Frontal cortex (tissue), 4 donors: Measurements from ENCODE around the gene AGO1. TPM values are rescaled to one million over a fixed set of nuclear protein-coding genes. Genes with fewer than 3 reads are reported as not detected.
A peak's percentile ranks its signal among the peaks of the same experiment; 100 is the strongest.

ENCODE experiments used
- DNase-seq, 2 donors: peaks; one replicate each; pipeline ENCODE4 v3.0.0; 2012; ENCODE audit warnings: low spot score in 2 of 2
- FAIRE-seq: peaks from 2 replicates; lab custom pipeline; 2012; peaks lifted over from hg19 to GRCh38; lab: Jason Lieb, UNC
- total RNA-seq: library from RNA; depleted of rRNA; stranded (reverse); fragments of >200 nt; gene quantifications from one replicate; pipeline ENCODE4 v1.2.3, GENCODE V29; 2014
- donor health status: control.
- donor health status: control.
- donor health status: control.

AGO1 gene
- total RNA-seq: 12.2 TPM

DNA sequence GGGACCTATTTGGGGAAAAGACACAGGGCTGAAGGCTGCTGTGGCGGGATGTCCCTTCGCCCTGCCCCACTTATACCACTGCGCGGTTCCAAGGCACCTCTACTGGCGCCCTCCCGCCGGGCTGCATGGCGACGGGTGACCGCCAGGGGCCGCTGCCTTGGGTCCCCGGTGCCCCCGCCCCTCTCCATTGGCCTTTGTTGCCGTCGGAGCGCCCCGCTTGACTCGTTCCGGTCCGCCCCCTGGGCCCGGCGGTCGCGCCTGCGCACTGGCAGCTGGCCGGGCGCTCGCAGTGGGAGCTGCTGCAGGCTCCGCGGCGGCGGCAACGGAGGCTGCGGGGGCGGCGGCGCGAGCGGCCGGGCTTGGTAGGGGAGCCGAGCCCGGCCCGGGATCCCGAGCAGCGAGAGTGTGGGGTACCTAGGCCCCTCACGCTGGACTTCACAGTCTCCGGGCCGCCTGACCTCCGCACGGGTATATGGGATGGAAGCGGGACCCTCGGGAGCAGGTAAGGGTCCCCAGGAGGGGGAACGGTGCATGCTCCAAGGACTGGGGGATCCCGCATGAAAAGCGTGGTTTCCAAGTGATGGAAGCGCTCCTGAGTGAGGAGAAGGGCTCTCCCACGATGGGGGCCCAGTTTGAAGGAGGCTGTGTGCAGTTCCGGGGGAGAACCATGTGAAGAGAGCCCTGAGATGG lies at the start of gene AGO1:
Gene AGO1 (plus strand): TSS at position 265 of the 690 bp plus-strand sequence. CDS start 213 bp downstream, at position 478.
- FAIRE-seq: no peak
- peak; percentile 98 to 99 for DNase-seq

DNA sequence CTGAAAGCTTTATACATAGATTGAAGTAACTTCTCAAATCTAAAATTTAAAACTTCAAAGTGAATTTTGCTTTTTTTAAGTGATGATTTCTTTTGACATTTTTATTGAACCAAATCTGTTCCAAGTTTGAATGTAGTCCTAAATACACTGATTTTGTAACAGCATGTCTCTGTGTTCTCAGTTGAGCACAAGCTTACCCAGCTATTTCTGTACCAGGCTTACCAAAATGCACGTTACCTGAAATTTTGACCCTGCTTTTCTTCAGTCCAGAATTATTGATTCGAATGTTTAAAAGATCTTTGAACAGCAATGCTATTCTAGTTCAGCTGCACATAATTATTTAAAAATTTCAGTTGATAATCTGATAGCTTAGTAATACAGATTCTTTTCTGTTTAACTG lies 49.6 kb upstream of the AGO1 start:
- FAIRE-seq (no peak), DNase-seq (no peak)

DNA sequence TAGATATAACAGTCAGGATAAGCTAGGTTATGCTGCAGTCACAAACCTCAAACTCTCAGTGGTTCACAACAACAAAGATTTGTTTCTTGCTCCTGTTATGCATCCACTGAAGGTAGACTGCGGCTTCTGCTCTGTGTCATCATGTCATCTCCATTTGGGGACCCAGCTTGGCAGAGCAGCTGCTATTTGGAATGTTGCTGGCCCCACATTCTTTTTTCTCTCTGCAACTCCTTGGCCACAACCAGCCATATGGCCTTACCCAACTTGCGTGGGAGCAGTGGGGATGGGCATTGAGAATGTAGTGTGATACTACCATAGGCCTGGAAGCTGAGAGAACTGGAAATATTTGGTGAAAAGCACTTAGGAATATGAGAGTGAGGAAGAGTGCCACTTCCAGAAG lies 48.8 kb upstream of the AGO1 start:
- DNase-seq (no peak), FAIRE-seq (no peak)

DNA sequence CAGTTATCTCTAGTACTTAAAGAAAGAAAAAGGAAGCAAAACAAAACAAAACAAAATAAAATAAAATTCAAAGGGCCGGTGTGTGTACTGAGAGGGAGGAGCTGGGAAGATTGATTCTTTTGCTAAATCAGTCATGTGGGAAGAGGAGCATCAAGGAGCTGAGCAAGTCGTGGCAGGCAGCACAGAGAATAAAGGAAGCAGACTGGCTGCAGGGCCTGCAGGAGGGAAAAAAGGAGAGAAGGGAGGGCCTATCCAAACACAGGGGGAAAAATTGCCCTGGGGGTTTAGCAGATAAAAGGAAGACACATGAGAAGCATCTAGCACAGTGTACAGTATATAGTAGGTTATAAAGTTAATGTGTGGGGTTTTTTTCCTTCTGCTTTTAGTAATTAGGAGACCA lies 47.6 kb upstream of the AGO1 start:
- no peak for DNase-seq

DNA sequence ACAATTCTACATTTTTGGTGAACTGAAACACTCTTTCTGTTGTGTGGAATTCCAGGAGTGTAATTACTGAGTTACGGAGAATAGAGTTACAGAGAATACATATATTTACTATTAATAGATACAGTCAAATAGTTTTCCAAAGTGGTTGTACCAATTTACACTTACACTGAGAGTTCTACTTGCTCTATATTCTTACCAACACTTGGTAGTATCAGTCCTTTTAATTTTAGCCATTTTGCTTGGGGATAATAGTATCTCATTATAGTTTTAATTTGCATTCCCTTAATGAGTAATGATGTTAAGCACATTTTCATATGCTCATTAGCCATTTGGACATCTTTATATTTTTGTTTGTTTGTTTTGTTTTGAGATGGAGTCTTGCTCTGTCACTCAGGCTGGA lies 46.3 kb upstream of the AGO1 start:
- FAIRE-seq (no peak), DNase-seq (no peak)

More for the DNA sequence above, 47.6 kb upstream of the AGO1 start:
- FAIRE-seq: no peak

DNA sequence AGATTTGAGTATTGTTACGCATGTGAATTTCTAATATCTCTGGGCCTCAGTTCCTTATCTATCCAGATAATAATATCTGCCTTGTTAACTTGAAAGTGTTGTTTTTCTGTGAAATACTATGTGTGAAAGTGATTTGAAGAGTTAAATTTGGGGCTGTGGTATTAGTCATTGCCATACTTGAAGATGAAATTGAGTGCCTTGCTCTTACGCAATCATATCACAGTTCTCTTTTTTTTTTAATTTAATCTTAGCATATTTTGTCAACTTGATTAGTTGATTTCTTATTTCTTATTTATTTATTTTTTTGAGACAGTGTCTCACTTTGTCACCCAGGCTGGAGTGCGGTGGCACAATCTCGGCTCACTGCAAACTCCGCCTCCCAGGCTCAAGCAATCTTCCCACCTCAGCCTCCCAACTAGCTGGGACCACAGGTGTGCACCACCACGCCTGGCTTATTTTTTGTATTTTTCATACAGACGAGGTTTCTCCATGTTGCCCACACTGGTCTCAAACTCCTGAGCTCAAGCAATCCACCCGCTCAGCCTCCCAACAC lies 44.2 kb upstream of the AGO1 start:
- DNase-seq (no peak), FAIRE-seq (no peak)

DNA sequence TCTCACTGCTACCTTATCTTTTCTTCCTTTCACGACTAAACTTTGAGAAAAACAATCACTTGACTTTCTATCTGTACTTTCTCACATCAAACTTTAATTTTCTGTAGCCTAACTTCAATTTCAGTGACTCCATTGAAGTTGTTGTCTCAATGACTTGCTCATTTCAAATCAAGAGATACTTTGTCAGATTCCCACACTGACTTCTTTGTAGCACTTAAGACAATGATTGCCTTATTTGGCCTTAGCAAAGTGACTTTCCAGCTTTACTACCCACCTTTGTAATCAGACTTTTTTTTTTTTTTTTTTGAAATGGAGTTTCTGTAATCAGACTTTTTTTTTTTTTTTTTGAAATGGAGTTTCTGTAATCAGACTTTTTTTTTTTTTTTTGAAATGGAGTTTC lies 38.2 kb upstream of the AGO1 start:
- peak; percentile 94 for FAIRE-seq
- DNase-seq: no peak

DNA sequence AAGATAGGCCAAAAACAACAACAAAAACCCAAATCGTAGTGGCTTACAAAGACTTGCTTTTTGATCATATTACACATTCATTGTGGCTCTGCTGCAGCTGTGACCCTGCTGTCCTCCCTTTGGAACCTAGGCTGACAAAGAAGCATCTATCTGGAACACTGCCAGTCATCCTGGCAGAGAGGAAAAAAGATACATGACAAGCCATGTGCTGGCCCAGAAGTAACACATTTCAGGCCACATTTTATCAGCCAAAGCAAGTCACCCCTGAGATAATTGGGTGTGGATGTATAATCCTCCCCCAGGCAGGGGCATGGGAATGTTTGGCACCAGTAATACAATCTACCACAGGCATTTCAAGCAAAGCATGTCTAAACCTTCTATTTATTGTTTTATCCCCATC lies 37.2 kb upstream of the AGO1 start:
- FAIRE-seq: no peak
- no peak for DNase-seq

DNA sequence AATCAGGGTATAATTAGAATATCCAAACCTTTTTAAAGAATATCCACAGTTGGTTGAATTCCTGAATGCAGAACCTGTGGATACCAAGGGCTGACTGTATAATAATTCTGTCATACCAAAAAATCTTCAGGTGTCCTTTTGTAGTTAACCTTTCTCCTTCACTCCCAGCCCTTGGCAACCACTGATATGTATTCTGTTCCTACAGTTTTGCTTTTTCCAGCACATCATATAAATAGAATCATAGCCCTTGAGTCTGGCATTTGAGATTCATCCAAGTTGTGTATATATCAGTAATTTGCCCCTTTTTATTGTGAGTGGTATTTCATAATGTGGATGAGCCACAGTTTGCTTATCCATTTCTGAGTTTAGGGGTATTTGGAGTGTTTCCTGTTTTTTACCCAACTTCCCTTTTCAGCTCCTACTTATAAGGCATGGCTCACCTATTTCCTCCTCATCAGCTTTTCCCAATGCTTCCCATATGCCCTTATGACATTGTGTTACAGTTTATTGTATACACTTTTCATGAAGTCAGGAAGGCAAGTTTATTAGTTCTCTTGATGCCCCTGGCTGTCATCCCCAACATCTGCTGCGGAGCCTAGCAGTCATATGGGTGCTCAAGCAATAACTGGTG lies 35.0 kb upstream of the AGO1 start:
- no peak for DNase-seq
- no peak for FAIRE-seq

DNA sequence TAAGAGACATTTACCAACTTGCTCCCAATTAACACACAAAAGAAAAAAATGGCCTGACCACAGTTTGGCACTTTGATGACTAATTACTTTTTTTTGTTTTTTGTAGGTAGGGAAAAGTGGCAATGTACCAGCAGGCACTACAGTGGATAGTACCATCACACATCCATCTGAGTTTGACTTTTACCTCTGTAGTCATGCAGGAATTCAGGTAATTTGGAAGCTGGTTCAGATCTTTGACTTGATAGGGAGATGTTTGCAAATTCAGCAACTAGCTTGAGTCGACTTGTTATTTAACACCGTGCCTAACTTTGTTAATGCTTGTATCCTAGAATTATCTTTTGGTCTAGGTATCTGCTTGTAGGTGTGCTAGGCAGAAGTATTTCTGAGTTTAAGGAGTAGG lies 33.0 kb upstream of the AGO1 start:
- DNase-seq: no peak
- no peak for FAIRE-seq

DNA sequence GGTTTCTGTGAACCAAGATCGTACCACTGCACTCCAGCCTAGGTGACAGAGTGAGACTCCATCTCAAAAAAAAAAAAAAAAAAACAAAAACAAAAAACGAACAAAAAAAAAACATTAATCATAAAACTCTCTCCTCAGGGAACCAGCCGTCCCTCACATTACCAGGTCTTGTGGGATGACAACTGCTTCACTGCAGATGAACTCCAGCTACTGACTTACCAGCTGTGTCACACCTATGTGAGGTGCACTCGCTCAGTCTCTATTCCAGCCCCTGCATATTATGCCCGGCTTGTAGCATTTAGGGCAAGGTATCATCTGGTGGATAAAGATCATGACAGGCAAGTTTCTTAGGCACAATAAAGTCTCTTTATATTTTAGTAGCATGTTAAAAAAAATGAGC lies 32.3 kb upstream of the AGO1 start:
- DNase-seq (no peak), FAIRE-seq (no peak)

DNA sequence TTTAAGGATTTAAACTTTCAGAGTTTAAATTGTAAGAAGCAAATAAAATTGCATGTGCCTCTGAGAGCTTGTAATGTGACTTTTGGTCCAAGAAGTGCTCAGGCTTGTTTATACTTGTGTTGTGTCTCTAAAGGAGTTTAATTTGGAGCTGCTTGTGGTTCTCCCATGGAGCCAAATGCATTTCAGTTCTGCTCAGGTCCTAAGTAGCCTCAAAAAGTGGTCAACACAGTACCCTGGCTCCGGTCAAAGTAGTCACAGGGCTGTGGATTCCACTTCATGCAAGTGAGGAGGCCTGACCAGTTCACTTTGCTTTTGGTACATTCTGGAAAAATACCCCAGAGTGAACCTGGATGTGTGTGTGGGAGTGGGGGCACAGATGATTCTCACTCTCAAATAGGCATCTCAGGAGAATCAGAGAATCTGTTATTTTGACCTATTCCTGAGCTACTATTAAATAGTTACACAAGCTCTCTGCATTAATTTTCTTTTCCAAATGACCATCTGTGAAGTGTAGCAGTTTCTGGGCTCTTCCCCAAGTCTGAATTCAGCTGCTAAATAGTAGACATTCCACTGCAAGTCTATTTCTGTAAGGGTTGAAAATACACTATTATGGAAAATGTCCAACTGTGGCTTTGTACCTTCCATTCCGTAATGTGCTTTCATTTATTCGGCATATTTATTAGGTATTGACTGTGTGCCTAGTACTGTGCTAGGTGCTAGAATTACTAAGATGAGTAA lies 31.7 kb upstream of the AGO1 start:
- DNase-seq: no peak
- no peak for FAIRE-seq

DNA sequence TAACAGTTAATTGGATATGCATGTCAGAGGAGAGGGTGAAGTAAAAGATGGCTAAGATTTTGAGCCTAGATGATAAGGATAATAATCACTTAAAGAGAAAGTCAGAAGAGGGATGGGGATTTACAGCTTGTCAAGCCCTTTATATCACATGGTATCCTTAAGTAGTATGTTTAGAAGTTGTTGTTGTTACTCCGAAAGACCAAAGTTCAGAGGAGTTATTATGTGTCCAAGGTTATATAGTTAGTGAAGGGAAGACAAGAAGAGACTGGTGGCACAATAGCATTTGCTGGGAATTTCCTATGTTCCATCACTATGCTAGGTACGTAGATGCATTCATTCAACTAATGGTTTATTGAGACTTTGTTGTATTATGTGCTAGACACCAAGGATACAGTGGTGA lies 30.8 kb upstream of the AGO1 start:
- FAIRE-seq: no peak
- DNase-seq: no peak

DNA sequence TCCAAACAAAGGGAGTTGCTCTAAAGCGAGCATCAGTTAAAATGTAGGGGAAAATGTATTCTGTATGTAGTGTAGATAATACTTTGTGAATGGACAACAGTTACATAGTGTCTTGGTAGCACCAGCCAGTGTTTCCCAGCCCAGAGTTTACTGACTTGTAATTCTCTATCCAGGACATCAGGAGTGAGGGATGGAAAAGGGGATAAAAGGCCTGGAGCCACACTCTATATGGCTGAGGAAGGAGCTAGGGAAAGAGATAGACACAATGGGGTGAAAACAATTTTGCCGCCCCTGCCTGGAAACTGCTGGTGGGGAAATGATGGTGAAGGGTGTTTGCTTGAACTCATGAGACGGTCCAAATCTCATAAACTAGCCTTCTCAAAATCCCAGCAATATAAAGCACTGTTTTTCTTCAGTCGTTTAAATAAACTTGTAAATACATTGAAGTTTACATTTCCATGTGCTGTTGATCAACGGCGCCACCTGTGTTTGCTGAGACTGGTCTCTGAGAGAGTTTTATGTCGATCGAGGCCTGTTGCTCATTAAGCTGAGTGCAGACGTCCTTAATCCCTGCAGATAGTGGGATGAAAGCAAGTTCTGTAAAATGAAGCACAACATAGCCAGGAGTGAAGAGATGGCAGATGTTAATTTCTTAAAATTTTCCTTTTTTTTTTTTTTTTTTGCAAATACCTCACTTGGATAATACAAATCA lies 27.9 kb upstream of the AGO1 start:
- FAIRE-seq (no peak), DNase-seq (no peak)

DNA sequence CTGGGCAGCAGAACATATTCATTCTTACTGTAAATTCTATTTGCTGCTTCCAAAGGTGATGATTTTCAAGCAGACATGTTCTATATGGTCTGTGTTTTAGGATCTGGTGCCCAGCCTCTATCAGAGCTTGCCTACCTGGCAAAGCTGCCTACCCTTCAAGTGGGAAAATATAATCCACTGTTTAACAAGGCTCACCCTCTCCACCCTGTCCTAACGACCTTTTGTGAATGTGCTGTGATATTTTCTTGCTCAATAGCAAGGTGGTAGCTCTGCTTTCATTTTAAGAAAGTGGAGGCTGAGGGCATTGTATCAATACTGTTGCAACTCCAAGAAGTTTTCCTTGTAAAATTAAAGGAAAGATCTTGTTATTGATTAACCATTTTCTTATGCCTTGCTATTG lies 26.0 kb upstream of the AGO1 start:
- DNase-seq: no peak
- FAIRE-seq: no peak

DNA sequence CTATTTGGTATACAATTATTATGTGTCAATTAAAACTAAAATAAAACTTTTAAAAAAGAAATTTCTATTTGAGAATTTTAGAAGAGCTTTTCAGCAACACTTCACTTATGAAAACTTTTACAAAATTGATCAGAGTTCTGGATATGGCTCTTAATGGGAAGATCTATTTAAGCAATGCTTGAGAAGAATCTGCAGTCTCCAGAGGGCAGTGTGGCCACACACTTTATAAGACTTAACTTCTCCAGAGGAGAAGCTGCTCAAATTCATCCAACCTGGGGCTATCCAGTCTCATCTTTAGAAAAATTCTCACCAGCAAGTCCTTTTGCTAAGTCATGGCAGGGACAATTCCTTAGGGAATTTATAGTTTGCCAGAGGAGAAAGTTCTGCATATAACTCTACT lies 25.2 kb upstream of the AGO1 start:
- FAIRE-seq (peak; percentile 23), DNase-seq (no peak)

DNA sequence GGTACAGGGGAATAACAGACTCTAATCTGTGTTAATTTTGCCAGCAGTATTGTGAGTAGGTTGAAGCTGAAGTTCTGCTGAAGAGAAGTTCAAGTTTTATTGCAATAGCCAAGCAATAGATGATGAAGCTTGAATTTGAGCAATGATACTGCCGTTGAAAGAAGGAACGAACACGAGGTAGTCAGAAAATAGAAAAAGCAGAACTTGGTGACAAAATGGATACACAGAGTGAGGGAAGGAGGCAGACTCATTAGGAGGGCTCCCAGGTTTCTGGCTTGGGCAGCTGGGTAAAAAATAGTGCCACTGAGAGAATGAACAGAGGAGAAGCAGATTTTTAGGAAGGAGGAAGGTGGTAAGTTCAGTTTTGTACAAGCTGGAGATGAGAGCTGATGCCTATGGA lies 22.3 kb upstream of the AGO1 start:
- FAIRE-seq: no peak

DNA sequence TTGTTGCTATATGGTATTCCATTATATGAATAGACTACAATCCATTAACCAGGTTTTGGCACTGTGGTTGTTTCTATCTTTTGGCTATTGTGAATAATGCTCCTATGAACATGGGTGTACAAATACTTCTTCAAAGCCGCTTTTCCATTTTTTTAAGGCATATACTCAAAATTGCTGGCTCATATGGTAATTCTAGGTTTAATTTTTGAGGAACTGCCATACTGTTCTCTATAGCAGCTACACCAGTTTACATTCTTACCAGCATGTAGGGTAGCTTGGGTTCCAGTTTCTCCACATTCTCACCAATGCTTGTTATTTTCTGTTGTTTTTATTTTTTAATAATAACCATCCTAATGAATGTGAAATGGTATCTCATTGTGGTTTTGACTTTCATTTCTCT lies 19.9 kb upstream of the AGO1 start:
- FAIRE-seq (no peak), DNase-seq (no peak)

More for the DNA sequence above, 22.3 kb upstream of the AGO1 start:
- no peak for DNase-seq

DNA sequence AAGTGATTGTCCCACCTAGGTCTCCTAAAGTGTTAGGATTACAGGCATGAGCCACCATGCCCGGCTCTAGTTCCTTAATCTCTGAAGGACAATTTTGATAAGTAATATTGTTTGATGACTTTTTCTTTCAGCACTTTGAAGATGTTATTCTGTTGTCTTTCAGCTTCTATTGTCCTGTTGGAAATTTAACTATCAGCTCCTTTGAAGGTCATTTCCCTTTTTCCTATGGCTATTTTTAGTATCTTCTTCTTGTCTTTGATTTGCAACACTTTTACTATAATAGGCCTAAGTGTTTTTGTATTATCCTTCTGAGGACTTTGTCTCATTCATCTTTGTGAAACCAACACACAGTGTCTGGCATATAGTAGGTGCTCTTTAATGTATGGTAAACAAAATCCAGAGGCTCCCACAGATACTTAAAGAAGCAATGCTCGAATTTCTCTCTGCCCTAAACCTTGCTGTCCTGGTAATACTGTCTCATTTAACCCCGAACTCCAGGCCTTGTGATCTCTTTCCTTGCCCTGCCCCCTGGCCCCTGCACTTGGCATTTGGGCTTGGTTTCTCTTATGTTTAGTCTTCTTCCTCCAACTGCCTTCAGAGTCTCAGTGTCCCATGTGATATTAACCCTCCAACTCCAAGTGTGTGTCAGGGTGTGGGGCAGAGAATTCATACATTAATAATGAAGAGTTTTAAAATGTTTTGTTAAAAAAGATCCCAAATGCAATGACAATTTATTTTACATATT lies 19.0 kb upstream of the AGO1 start:
- FAIRE-seq (no peak), DNase-seq (no peak)

DNA sequence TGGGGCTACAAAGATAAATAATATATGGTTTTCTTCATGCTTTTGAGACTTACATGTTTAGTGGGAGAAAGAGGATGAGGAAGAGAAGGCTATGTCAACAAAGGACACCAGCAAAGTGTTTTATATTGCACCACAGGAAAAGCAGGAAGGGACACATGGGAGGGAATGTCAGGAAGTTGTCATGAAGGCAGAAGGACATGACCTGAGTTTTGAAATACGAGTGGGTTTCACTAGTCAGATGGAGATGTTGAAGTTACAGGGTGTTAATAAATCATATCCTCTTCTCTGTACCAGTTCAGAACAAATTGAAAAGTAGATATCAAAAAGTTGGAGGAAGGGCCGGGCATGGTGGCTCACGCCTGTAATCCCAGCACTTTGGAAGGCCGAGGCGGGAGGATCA lies 18.2 kb upstream of the AGO1 start:
- DNase-seq: no peak
- FAIRE-seq: no peak
